A204.1 (cell line): ENCODE measurements around the gene FAM170A.

Experiments
- FAIRE-seq: peaks from 2 replicates; lab custom pipeline; 2012; peaks lifted over from hg19 to GRCh38; lab: Jason Lieb, UNC

FAM170A gene, protein sequence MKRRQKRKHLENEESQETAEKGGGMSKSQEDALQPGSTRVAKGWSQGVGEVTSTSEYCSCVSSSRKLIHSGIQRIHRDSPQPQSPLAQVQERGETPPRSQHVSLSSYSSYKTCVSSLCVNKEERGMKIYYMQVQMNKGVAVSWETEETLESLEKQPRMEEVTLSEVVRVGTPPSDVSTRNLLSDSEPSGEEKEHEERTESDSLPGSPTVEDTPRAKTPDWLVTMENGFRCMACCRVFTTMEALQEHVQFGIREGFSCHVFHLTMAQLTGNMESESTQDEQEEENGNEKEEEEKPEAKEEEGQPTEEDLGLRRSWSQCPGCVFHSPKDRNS

DNA sequence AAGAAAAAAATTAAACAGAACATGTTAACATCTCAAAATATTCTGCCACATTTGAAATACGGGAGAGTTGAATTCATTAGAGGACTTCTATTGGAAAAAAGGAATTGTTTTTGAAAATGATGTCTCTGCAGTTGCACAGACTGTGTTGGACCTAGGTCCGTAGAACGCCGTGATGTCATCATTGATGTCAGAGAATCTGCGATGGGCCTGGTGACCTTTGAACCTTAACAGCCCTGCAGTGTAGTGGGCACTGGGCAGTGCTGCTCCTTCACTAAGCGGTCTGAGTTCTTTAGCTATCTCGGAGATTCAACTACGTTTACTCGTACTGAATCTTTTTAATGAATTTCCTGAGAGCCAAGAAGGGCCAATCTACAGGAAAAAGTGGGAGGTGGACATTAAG is at the start of gene FAM170A:
Gene FAM170A (plus strand): TSS at position 220 of the 400 bp plus-strand sequence. CDS start 211 bp downstream, outside the sequence.
- no peak for FAIRE-seq

DNA sequence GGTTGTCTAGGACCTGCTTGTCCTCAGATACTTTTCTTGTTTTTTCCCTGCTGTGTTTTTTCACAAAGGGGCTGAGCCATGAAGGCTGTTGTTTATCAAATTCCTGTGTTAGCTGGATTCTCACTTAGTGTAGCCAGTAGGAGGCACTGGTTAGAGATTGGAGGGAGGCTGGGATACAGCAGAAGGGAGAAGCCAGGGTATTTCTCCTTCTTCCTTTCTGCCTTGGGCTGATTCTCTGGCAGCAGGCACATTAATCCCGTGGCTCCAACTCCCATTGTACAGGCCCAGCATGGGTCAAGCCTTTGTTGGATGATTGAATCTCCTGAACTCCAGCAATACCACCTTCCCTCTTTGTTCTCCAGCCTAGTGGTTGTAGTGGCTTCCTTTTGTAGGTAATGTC is 46.4 kb upstream of the FAM170A start:
- FAIRE-seq: no peak

DNA sequence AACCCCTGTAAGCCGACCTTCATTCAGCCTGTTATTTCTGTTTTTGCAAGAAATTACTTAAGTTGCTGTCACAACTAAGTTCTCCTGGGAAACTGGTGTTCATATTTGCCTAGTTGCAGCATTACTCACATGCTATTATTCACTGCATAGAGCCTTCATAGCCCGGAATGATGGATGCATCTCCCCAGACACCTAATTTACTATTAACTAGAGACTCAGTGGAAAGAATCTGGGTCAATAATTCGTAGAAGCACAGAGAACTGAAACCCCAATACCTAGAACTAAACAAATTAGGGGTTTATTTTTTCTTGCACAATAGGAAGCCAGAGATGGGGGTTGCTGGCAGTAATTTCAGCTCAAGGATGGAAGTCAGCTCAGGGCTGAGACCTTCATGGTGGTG is 45.7 kb upstream of the FAM170A start:
- FAIRE-seq: no peak

DNA sequence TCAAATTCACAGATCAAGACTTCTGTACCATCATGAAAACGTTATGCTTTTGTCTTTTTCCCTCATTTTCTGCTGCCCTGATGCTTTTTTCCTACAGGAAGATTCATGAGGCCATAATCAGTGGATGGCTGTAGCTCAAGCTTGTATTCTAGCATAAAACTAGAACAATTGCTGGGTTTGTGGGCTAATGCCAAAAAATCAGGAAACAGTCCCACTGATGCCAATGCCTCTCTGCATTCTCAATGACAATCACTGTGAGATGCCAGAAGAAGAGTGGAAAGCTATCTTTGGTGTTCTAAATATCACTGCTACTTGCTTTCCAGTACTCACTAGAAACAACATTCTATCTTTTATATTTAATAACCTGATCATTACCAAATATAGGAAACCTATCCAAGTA is 33.3 kb upstream of the FAM170A start:
- no peak for FAIRE-seq

DNA sequence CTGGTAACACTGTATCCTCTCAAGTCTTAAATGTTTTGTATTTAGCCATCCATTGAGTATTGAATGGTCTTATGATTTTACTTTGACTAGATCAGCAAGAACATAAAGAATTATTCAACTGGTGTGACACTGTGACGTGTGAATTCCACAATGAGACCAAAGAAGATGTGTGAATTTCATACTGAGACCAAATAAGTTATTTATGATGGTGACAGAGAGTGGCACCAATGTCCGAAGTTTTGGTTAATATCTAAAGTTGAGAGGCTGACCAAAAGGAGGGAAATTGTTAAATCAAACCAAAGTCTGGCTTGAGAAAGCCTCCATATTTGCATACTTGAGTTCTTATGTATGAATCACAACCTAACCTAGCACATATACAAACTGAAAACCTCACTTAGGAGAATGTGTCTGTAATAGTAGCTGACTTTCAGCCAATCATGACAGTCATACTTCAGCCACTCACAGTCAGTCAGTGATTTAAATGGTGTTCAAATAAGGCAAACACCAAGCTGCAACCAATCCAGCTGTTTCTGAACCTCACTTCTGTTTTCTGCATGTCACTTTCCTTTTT is 31.5 kb upstream of the FAM170A start:
- no peak for FAIRE-seq

DNA sequence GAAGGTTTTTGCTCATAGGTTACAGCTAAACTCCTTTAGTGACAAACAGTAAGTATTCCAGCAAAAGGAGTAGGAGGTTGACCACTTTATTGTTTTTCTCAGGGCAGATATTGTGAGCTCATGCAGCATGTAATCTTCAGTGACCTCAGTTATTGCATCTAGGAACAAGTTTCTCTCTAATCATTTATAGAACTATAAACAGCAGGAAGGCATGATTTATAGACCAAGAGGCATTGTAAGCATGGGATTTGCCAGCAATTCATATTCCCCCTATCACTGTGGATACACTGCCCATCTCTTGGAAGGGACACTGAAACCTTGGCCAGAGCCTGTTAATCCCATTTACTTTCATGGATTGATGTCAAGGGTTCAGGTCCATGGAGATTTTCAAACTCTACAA is 15.4 kb upstream of the FAM170A start:
- no peak for FAIRE-seq

DNA sequence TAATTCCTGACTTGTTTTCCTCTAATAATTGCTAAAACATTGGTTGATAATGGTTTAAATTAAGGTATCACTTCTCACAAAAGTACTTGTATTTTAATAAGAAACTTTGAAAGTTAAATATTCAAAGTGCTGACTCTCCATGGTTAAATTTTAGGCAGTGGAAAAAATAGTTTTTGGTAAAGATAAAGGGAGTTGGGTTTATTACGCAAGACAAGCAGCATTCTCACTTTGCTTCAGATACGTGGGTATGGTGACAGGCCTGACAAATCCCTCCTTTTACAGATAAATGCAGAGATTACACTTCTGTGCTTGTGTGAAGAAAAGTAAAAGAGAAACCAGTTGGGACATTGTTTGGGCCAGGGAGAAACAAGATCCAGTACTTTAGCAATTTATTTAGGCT is 14.5 kb upstream of the FAM170A start:
- no peak for FAIRE-seq

DNA sequence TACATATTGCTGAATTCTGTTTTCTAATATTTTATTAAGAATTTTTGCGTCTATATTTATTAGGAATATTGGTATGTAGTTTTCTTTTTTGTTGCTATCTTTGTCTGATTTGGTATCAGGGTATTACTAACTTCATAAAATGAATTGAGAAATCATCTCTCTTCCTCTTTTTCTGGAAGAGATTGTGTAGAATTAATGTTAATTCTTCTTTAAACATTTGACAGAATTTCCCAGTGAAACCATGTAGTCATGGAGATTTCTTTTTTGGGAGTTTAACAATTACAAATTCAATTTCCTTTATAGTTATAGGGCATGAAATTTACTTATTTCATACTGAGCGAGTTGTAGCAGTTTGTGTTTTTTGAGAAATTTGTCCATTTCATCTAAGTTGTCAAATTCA is 3.3 kb upstream of the FAM170A start:
- FAIRE-seq: no peak

DNA sequence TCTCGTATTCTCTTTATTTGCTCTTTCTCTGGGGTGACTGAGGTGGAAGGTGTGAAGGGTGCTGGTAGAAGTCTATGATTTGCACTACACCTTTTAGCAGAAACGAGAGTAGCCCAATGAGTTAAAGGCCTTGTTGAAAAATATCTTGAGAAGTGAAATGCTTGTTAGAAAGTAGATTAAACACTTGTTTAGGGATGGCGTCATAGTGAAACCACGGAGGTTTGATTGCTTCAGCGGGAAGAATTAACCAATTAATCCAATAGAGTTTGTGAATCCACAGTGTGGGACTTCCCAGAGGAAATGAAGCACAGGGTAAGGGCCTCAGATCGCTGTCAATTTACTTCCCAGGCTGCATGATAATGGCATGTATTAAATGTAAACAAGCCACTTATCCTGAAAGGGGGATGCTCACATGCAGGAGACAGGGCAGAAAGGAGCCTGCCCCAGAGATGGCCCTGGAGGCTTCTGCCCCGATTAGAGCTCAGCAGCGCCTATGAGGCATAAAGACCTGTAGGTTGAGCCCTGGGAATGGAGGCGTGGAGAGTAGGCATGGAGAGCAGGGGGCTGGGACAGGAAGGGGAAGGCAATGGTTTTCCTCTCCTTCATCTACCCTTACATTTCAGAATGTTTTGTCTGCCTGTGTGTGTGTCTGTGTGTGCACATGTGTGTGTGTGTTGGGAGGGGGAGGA is 1.5 kb downstream of the FAM170A start:
- no peak for FAIRE-seq

DNA sequence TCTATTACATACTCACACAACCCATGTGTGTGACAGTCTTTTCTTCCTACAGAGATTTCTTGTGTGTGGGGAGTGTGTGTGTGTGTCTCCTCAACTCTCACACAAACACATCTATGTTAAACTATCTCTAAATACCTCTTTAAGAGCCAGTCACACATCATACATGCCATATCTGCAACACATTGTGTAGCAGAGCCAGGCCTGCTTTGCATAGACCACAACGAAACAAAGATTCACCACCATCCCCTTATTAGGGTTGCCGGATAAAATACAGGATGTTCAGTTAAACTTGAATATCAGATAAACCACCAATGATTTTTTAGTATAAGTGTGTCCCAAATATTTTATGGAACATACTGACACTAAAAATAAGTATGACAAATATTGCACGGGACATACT is 2.3 kb downstream of the FAM170A start:
- FAIRE-seq: no peak

DNA sequence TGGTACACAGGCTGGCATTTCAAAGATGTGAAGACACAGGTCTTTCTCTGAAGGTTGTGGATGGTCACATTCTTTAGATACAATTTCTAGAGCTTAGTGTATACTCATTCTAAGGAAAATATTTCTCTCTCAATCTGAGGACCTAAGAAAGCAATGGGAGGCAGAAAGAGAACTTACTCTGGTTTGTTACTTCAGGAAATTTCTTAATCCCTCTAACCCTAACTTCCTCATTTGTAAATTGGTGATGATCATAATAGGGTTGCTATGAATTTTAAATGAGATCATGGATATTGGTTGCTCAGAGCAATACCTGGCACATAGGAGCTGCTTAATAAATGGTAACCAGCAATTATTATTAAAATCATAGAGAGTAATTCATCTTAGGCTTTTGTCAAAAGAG is 22.1 kb downstream of the FAM170A start:
- FAIRE-seq: no peak

DNA sequence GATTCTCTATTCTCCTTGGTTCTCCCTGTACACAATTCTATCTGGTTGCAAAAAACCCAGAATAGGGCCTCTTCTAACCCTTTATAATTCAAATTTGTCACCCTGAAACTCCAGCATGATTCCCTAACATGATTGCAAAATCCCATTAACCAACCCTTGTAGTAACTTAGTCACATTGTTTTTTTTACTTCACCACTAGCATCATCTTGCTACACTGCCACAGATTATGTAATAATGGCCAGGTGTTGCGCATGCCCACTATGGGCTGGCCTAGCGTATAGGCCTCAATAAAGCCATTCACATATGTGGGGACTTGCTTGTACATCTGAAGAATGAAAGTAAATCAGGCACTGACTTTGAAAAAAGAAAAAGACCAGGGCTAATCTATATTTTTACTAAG is 25.7 kb downstream of the FAM170A start:
- FAIRE-seq: no peak

DNA sequence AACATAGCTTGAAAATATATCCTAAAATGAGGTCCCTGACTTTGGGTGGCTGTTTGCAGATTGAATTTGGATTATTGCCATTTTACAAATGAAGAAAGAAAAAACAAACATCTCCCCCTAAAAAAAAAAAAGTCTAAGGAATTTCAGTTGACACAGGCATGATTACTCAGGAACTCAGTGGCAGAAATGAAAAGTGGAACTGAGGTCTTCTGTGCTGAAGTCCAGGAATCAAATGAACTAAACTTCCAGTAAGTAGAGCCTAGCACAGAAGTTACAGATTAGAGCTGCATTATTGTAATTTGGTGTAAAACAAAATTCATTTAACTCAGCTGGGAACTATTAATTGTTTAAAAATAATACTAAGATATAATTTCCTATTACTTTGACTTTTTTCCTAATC is 26.7 kb downstream of the FAM170A start:
- no peak for FAIRE-seq

DNA sequence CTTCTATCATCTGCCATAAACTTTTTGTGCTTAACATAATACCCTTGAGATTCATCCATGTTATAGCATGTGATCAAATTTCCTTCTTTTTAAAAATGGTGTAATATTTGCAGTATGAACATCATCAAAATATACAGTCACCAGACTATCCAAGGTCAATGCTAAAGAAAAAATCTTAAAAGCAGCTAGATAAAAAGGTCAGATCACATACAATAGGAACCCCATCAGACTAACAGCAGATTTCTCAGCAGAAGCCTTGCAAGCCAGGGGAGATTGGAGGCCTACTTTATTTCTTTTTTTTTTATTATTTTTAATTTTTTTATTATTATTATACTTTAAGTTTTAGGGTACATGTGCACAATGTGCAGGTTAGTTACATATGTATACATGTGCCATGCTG is 37.2 kb downstream of the FAM170A start:
- no peak for FAIRE-seq

DNA sequence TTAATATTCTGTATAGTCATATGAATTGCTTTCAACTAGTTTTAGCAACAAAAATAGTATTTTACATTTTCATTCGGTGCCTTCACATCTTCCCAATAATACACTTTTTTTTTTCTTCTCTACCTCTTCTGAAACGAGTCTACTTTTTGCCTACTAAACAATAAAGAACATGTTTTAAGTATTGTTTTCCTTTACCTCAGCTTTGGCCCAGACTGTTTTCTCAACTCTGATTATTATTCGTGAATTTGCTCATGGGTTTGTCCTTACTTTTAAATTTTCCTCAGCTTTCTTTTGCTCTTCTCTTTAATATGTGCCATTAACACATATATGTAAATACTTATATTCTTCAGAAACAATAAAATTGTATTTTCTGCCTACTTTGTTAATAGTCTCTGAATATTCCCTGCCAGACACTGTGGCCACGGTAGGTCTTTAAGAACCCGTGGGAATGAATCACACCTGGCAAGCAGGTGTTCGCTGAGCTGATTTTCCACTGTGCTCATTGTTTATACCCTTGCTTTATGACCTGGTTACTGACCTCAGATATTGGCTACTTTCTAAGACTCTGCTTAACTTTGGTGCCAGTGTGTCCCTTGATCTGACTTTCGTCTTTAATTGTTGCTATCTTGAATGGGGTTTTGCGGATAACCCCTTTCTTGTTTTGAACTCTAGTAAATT is 49.1 kb downstream of the FAM170A start:
- FAIRE-seq: no peak

DNA sequence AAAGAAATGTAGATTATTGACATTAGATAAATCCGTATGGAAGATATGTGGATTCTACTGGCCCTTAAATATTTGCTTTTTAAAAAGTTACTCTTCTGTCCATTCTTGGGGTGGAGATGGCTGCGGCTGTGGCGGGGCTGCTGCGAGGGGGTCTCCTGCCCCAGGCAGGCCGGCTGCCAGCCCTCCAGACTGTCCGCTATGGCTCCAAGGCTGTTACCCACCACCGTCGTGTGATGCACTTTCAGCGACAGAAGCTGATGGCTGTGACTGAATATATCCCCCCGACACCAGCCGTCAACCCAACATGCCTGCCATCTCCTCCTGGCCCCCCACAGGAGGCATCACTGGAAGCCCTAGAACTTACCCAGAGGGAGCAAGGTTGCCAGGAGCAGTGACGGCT is 50.7 kb downstream of the FAM170A start:
- no peak for FAIRE-seq

DNA sequence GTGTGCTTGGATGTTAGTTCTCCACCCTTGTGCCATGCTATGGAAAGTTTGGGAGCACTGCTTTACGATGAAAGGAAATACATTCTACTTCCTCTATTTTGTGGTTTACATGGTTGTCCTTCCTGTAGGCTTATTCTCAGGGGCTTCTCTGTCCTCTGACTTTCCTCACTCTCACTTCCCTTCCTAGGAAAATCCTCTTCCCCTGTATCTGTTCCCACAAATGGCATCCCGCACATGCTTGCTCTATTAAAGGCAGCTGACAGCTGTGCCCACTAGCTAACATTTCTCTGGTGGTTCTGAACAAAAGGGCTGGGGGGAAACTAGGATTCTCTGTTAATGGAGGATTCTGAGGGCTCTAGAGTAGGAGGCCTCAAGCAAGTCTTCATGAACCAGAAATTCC is 52.4 kb downstream of the FAM170A start:
- FAIRE-seq: no peak

DNA sequence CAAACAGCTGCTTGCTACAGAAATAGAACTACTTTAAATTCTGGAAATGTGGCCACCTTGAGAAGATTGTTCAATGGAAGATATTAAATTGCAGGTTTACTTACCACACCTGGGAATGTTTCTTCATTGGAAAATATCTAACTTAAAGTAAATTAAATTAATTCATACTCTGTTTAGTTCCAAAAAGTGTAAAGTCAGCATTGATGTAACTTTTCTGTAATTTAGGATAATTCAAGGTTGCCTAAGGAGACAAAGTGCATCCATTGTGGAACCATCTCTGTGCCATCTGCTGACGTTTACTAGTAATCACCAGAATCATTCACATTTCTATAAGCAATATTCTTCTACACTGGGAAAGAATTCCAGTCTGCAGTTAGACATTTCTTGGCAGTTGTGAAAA is 53.0 kb downstream of the FAM170A start:
- no peak for FAIRE-seq
